NCI-H526 (cell line): ENCODE results near the gene OR56A4.
"Not testable (repeated sequence)": the region's sequence is repeated elsewhere in the genome, so short reads cannot be mapped to it uniquely, and the experiment has no call there.

Source experiments
- DNase-seq, 2 experiments: peaks; one replicate each; lab custom pipeline; 2025; lab: John Stamatoyannopoulos, UW

The OR56A4 gene

DNA sequence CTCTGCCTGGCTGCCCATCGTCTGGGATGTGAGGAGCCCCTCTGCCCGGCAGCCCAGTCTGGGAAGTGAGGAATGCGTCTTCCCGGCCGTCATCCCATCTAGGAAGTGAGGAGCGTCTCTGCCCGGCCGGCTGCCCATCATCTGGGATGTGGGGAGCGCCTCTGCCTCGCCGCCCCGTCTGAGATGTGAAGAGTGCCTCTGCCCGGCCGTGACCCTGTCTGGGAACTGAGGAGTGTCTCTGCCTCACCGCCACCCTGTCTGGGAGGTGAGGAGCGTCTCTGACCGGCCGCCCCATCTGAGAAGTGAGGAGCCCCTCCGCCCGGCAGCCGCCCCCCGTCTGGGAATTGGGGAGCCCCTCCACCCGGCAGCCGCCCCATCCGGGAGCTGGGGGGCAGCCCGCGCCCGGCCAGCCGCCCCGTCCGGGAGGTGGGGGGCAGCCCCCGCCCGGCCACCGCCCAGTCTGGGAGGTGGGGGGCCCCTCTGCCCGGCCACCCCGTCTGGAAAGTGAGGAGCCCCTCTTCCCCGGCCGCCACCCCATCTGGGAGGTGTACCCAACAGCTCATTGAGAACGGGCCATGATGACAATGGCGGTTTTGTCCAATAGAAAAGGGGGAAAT, 45.9 kb downstream of the OR56A4 start:
- not testable (repeated sequence) for DNase-seq

- no peak for DNase-seq
Observed at GRCh38 chr11:5955586-5955985, 51.2 kb downstream of the OR56A4 start.
